Suprapubic skin (tissue), 3 donors: ENCODE results near the gene STK32B.
"Not testable (repeated sequence)": the region's sequence is repeated elsewhere in the genome, so short reads cannot be mapped to it uniquely, and the experiment has no call there.

Source experiments
- EP300 ChIP-seq: sonication (generic); formaldehyde crosslinking; IDR thresholded peaks from one replicate; pipeline ENCODE4 v1.6.1; 2017; ENCODE audit warnings: antibody characterized with exemption
- POLR2A ChIP-seq, 2 donors: fragments of 450-650 bp; IDR thresholded peaks; one replicate each; pipeline ENCODE4 v1.6.1; 2017; ENCODE audit warnings: antibody characterized with exemption in 2 of 2, mild to moderate bottlenecking in 2 of 2, moderate library complexity in 2 of 2
- TF ChIP-seq, protein P1 (sequence below), 2 donors: fragments of 200-600 bp in 1 of 2; fragments of 450-650 bp in 1 of 2; sonication (generic) in 1 of 2; IDR thresholded peaks; one replicate each; pipeline ENCODE4 v1.5.1; 2016 to 2019; ENCODE audit warnings: antibody characterized with exemption in 2 of 2, mild to moderate bottlenecking in 1 of 2, moderate library complexity in 1 of 2

DNA sequence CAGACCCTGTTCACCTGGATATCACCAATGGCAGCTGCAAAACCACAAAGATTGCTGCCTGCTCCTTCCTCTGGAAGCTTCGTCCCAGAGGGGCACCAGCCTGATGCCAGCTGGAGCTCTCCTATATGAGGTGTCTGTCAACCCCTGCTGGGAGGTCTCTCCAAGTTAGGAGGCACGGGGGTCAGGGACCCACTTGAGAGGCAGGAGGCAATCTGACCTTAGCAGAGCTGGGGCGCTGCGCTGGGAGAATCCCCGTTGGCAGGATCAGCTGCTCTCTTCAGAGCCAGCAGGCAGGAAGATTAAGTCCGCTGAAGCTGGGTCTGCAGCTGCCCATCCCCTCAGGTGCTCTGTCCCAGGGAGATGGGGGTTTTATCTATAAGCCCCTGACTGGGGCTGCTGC, 49.6 kb upstream of the STK32B start:
- TF ChIP-seq POLR2A (IDR thresholded peaks at IDR 0.05); EP300: not testable (repeated sequence)
- TF ChIP-seq, protein P1, sequence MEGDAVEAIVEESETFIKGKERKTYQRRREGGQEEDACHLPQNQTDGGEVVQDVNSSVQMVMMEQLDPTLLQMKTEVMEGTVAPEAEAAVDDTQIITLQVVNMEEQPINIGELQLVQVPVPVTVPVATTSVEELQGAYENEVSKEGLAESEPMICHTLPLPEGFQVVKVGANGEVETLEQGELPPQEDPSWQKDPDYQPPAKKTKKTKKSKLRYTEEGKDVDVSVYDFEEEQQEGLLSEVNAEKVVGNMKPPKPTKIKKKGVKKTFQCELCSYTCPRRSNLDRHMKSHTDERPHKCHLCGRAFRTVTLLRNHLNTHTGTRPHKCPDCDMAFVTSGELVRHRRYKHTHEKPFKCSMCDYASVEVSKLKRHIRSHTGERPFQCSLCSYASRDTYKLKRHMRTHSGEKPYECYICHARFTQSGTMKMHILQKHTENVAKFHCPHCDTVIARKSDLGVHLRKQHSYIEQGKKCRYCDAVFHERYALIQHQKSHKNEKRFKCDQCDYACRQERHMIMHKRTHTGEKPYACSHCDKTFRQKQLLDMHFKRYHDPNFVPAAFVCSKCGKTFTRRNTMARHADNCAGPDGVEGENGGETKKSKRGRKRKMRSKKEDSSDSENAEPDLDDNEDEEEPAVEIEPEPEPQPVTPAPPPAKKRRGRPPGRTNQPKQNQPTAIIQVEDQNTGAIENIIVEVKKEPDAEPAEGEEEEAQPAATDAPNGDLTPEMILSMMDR (IDR thresholded peaks at IDR 0.05): not testable (repeated sequence)
